Measurements from ENCODE around the gene FBXL2. TPM values are rescaled to one million over a fixed set of nuclear protein-coding genes. Genes with fewer than 3 reads are reported as not detected.

The FBXL2 gene
- total RNA-seq, 4 donors from 2014 or later: 0.24 to 1.9 (median 0.82) TPM; not detected in 1

DNA sequence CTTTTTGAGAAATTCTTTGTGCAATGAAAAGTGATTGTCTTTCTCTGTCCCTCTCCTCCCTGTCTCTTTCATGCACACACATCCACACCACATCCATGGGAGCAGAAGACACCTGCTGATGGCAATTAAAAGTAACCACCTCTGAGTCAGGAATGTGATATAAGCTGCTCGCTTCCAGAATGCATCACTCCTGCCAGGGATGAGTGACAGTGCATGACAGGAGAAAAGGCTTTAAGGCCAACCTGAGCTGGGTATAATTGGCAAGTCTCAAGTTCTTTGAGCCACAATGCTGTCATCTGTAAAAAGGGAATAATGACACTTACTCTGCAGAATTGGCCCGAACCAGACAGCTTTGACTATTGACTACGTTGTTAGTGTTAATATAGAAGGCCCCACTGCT, 103.4 kb downstream of the FBXL2 start:
- no peak for TF ChIP-seq POLR2A (IDR thresholded peaks at IDR 0.05)
- TF ChIP-seq, protein P1, sequence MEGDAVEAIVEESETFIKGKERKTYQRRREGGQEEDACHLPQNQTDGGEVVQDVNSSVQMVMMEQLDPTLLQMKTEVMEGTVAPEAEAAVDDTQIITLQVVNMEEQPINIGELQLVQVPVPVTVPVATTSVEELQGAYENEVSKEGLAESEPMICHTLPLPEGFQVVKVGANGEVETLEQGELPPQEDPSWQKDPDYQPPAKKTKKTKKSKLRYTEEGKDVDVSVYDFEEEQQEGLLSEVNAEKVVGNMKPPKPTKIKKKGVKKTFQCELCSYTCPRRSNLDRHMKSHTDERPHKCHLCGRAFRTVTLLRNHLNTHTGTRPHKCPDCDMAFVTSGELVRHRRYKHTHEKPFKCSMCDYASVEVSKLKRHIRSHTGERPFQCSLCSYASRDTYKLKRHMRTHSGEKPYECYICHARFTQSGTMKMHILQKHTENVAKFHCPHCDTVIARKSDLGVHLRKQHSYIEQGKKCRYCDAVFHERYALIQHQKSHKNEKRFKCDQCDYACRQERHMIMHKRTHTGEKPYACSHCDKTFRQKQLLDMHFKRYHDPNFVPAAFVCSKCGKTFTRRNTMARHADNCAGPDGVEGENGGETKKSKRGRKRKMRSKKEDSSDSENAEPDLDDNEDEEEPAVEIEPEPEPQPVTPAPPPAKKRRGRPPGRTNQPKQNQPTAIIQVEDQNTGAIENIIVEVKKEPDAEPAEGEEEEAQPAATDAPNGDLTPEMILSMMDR (IDR thresholded peaks at IDR 0.05 in 4 of 5, conservative IDR thresholded peaks at IDR 0.05 in 1 of 5): no peak
- no peak for DNase-seq
- no peak overlapping the region for H3K27ac ChIP-seq
- peaks cover 0 to 2% of the 10 kb centered on the region in 2 donors for H3K36me3 ChIP-seq
- no peak overlapping the region for H3K4me3 ChIP-seq
- H3K27me3 ChIP-seq: no peaks in the 10 kb centered on the region
- H3K4me1 ChIP-seq: peaks cover 0 to 2% of the 10 kb centered on the region in 2 donors
- in situ Hi-C loops (cut with MboI; ENCODE audit: low sequenced_read_pairs in 4 of 4): loop anchor here in 1 of 4 donors (25.0 kb wide), 1 partner anchor 243 kb away; no protein-coding TSS in a partner anchor
- ATAC-seq: peak in 1 of 2 donors; percentile 56
- intact Hi-C loops (cut with DNase I; ENCODE audit: low total_unique reads): no loop called here
- no peaks in the 10 kb centered on the region for H3K9me3 ChIP-seq

DNA sequence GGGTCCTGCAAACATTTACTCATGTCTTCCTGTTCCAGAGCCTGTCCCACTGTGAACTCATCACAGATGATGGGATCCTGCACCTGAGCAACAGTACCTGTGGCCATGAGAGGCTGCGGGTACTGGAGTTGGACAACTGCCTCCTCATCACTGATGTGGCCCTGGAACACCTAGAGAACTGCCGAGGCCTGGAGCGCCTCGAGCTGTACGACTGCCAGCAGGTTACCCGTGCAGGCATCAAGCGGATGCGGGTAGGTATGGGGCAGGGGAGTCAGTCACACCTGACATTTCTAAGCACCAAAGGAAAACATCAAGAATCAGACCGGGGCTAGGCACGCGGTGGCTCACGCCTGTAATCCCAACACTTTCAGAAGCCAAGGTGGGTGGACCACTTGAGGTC, 106.7 kb downstream of the FBXL2 start:
- no peak for DNase-seq
- Histone ChIP-seq H3K36me3 (peaks cover 0 to 29% of the 10 kb centered on the region in 2 donors), H3K27ac (no peak overlapping the region), H3K9me3 (no peaks in the 10 kb centered on the region), H3K4me3 (no peak overlapping the region), H3K4me1 (no peaks in the 10 kb centered on the region), H3K27me3 (no peaks in the 10 kb centered on the region)
- intact Hi-C loops (cut with DNase I; ENCODE audit: low total_unique reads): no loop called here
- in situ Hi-C loops (cut with MboI; ENCODE audit: low sequenced_read_pairs in 4 of 4): loop anchor here in 1 of 4 donors (25.0 kb wide), 1 partner anchor 247 kb away; no protein-coding TSS in a partner anchor
- TF ChIP-seq POLR2A (IDR thresholded peaks at IDR 0.05): no peak
- TF ChIP-seq, protein P1 (IDR thresholded peaks at IDR 0.05 in 4 of 5, conservative IDR thresholded peaks at IDR 0.05 in 1 of 5): no peak
- no peak for ATAC-seq

DNA sequence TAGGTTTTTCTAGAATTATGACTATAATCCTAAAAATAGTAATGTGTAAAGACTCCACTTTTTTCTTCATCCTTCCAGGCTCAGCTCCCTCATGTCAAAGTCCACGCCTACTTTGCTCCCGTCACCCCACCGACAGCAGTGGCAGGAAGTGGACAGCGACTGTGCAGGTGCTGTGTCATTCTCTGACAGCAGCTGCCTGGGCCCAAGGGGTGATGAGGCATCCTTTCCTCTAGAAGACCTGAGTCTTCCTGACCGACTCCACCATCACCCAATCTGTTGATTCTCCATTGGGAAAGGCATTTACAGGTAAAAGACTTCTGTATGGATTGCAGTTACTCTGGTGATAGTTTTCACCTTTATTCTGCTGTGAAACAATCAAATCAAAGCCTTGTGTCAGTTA, 108.2 kb downstream of the FBXL2 start:
- TF ChIP-seq, protein P1 (IDR thresholded peaks at IDR 0.05 in 4 of 5, conservative IDR thresholded peaks at IDR 0.05 in 1 of 5): no peak
- no peak for TF ChIP-seq POLR2A (IDR thresholded peaks at IDR 0.05)
- intact Hi-C loops (cut with DNase I; ENCODE audit: low total_unique reads): no loop called here
- in situ Hi-C loops (cut with MboI; ENCODE audit: low sequenced_read_pairs in 4 of 4): loop anchor here in 1 of 4 donors (25.0 kb wide), 1 partner anchor 248 kb away; no protein-coding TSS in a partner anchor

GRCh38 chr3:33386631-33387030, 109.4 kb downstream of the FBXL2 start:
- Histone ChIP-seq H3K27me3 (no peaks in the 10 kb centered on the region), H3K27ac (no peak overlapping the region), H3K4me1 (no peaks in the 10 kb centered on the region), H3K36me3 (peaks cover 0 to 56% of the 10 kb centered on the region in 2 donors), H3K4me3 (no peak overlapping the region), H3K9me3 (no peaks in the 10 kb centered on the region)
- in situ Hi-C loops (cut with MboI; ENCODE audit: low sequenced_read_pairs in 4 of 4) (loop anchor here in 1 of 4 donors (25.0 kb wide), 1 partner anchor 249 kb away; no protein-coding TSS in a partner anchor), intact Hi-C loops (cut with DNase I; ENCODE audit: low total_unique reads) (no loop called here)
- ATAC-seq (no peak), DNase-seq (no peak)
- TF ChIP-seq POLR2A (IDR thresholded peaks at IDR 0.05): no peak
- TF ChIP-seq, protein P1 (IDR thresholded peaks at IDR 0.05 in 4 of 5, conservative IDR thresholded peaks at IDR 0.05 in 1 of 5): no peak

More for the DNA sequence above, 108.2 kb downstream of the FBXL2 start:
- Histone ChIP-seq H3K4me3 (no peak overlapping the region), H3K27ac (no peak overlapping the region), H3K27me3 (no peaks in the 10 kb centered on the region), H3K4me1 (no peaks in the 10 kb centered on the region), H3K36me3 (peaks cover 0 to 44% of the 10 kb centered on the region in 2 donors), H3K9me3 (no peaks in the 10 kb centered on the region)
- no peak for ATAC-seq
- DNase-seq: no peak
